HEK293 (cell line): ENCODE results near the gene MARCHF3.

Source experiments
- CTCF ChIP-seq: fragments of 450-650 bp; formaldehyde crosslinking; IDR thresholded peaks from 2 replicates; pipeline ENCODE4 v1.5.1; 2016; ENCODE audit warnings: missing biosample characterization, missing genetic modification characterization
- HOXC10 ChIP-seq: sonication (generic); formaldehyde crosslinking; IDR thresholded peaks from 2 replicates; pipeline ENCODE4 v1.8.1; 2023; ENCODE audit warnings: mild to moderate bottlenecking, missing genetic modification reagents
- MYNN ChIP-seq: fragments of 450-650 bp; formaldehyde crosslinking; IDR thresholded peaks from 2 replicates; pipeline ENCODE4 v1.5.1; 2016; ENCODE audit warnings: missing biosample characterization, missing genetic modification characterization, borderline replicate concordance
- TCF7L2 ChIP-seq: IDR thresholded peaks from 2 replicates; pipeline ENCODE4 v1.6.1; 2011; ENCODE audit warnings: low read depth, mild to moderate bottlenecking, inconsistent platforms, low read length, moderate library complexity, borderline replicate concordance
- TRIM28 ChIP-seq: IDR thresholded peaks from 2 replicates; pipeline ENCODE4 v1.6.1; 2011; ENCODE audit warnings: low read length, control low read depth, borderline replicate concordance
- ZNF138 ChIP-seq: fragments of 450-650 bp; formaldehyde crosslinking; IDR thresholded peaks from 2 replicates; pipeline ENCODE4 v1.5.1; 2016; ENCODE audit warnings: missing biosample characterization, missing genetic modification characterization, borderline replicate concordance
- ZNF266 ChIP-seq: fragments of 450-650 bp; formaldehyde crosslinking; IDR thresholded peaks from 2 replicates; pipeline ENCODE4 v1.5.1; 2016; ENCODE audit warnings: missing biosample characterization, missing genetic modification characterization, low read depth
- ZNF350 ChIP-seq: fragments of 450-650 bp; formaldehyde crosslinking; IDR thresholded peaks from 2 replicates; pipeline ENCODE4 v1.5.0; 2017; ENCODE audit warnings: missing biosample characterization, mild to moderate bottlenecking, missing genetic modification characterization
- ZNF394 ChIP-seq: fragments of 450-650 bp; formaldehyde crosslinking; IDR thresholded peaks from 2 replicates; pipeline ENCODE4 v1.5.1; 2016; ENCODE audit warnings: missing biosample characterization, missing genetic modification characterization, mild to moderate bottlenecking, moderate library complexity, borderline replicate concordance

- TF ChIP-seq CTCF (tag by site-specific recombination) (no peak), MYNN (tag by site-specific recombination) (no peak), ZNF266 (tag by site-specific recombination) (no peak), ZNF138 (tag by site-specific recombination) (no peak), TRIM28 (no peak), ZNF350 (no peak), TCF7L2 (no peak), HOXC10 (CRISPR knock-in tag) (no peak), ZNF394 (no peak)
These were observed 158.9 kb downstream of the MARCHF3 start for GRCh38 chr5:126871441-126871840.
